Urinary bladder (tissue), 4 donors: ENCODE data around the gene PTPRN2. TPM values are rescaled to one million over a fixed set of nuclear protein-coding genes. Genes with fewer than 3 reads are reported as not detected.
"Not testable (repeated sequence)": the region's sequence is repeated elsewhere in the genome, so short reads cannot be mapped to it uniquely, and the experiment has no call there.

Experiments
- DNase-seq: peaks from one replicate; pipeline ENCODE4 v3.0.0-alpha.2; 2015; ENCODE audit errors: extremely low spot score
- H3K27ac ChIP-seq: one replicate; pipeline ENCODE4 v1.5.1; 2013; ENCODE audit warnings: low read depth, mild to moderate bottlenecking, moderate library complexity
- H3K36me3 ChIP-seq: one replicate; pipeline ENCODE4 v1.6.1; 2013; ENCODE audit warnings: mild to moderate bottlenecking, moderate library complexity; ENCODE audit not compliant: insufficient read depth
- H3K4me1 ChIP-seq: one replicate; pipeline ENCODE4 v1.6.1; 2013; ENCODE audit warnings: mild to moderate bottlenecking, moderate library complexity; ENCODE audit not compliant: insufficient read depth
- H3K4me3 ChIP-seq: one replicate; pipeline ENCODE4 v1.5.1; 2013; ENCODE audit warnings: low read depth, low read length
- WGBS: extraction: QIAGEN DNeasy Blood & Tissue Kit; methylation state at CpG from one replicate; pipeline ENCODE4 v1.1.7; 2013; 5-methylcytosine and 5-hydroxymethylcytosine counted together
- polyA plus RNA-seq: library from polyadenylated mRNA; stranded (reverse); fragments of 200-250 nt; gene quantifications from one replicate; pipeline ENCODE4 v1.2.3, GENCODE V29; 2013
- total RNA-seq: library from RNA; depleted of rRNA; stranded (reverse); fragments of >200 nt; gene quantifications from one replicate; pipeline ENCODE4 v1.2.3, GENCODE V29; 2014
- donor health status: healthy with polysubstance abuse.
- donor health status: healthy.

The PTPRN2 gene
- total and polyA plus RNA-seq, 2 donors = 2.8 to 4.4 TPM

DNA sequence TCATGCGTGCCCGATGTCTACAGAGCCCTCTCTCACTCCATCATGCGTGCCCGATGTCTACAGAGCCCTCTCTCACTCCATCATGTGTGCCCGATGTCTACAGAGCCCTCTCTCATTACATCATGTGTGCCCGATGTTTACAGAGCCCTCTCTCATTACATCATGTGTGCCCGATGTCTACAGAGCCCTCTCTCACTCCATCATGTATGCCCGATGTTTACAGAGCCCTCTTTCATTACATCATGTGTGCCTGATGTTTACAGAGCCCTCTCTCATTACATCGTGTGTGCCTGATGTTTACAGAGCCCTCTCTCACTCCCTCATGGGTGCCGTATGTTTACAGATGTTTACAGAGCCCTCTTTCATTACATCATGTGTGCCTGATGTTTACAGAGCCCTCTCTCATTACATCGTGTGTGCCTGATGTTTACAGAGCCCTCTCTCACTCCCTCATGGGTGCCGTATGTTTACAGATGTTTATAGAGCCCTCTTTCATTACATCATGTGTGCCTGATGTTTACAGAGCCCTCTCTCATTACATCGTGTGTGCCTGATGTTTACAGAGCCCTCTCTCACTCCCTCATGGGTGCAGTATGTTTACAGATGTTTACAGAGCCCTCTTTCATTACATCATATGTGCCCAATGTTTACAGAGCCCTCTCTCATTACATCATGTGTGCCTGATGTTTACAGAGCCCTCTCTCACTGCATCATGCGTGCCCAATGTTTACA is 739.7 kb downstream of the PTPRN2 start:
- not testable (repeated sequence) for H3K4me3 ChIP-seq, H3K27ac ChIP-seq, DNase-seq, H3K36me3 ChIP-seq, H3K4me1 ChIP-seq
- 71% methylated on average over 14 of the region's 14 CpGs for WGBS

DNA sequence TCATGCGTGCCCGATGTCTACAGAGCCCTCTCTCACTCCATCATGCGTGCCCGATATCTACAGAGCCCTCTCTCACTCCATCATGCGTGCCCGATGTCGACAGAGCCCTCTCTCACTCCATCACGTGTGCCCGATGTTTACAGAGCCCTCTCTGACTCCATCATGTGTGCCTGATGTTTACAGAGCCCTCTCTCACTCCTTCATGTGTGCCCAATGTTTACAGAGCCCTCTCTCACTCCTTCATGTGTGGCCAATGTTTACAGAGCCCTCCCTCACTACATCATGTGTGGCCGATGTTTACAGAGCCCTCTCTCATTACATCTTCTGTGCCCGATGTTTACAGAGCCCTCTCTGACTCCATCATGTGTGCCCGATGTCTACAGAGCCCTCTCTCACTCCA is 740.9 kb downstream of the PTPRN2 start:
- not testable (repeated sequence) for H3K4me3 ChIP-seq, H3K4me1 ChIP-seq, H3K36me3 ChIP-seq, DNase-seq, H3K27ac ChIP-seq
- 86% methylated on average over 12 of the region's 12 CpGs for WGBS

DNA sequence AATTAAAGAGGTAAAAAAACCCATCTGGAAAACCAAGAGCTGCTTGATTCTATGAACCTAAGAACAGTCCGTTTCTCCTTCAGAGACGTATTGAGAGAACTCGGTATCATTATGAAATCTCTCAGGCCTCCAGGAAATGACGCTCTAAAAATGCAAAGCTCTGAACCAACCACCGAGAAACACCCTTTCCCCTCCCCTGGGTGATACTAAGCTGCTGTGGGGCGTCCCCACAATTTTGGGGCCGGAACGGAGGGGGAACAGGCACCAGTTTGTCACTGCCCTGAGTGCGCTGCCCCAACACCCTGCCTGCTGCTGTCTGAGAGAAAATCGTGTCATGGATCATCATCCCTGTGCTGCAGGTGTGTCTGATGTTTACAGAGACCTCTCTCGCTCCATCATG is 741.4 kb downstream of the PTPRN2 start:
- H3K36me3 ChIP-seq = no peaks in the 10 kb centered on the region
- no peak overlapping the region for H3K27ac ChIP-seq
- H3K4me3 ChIP-seq = no peak overlapping the region
- WGBS = 72% methylated on average over 11 of the region's 11 CpGs
- H3K4me1 ChIP-seq = no peaks in the 10 kb centered on the region
- no peak for DNase-seq

GRCh38 chr7:157845203-157845835 is 742.3 kb downstream of the PTPRN2 start:
- no peak overlapping the region for H3K4me3 ChIP-seq
- no peak for DNase-seq
- WGBS = 92% methylated on average over 21 of the region's 21 CpGs
- H3K27ac ChIP-seq = no peak overlapping the region
- no peaks in the 10 kb centered on the region for H3K4me1 ChIP-seq
- no peaks in the 10 kb centered on the region for H3K36me3 ChIP-seq

GRCh38 chr7:157844611-157845010 is 743.0 kb downstream of the PTPRN2 start:
- Histone ChIP-seq H3K4me3 (no peak overlapping the region), H3K4me1 (no peaks in the 10 kb centered on the region), H3K36me3 (no peaks in the 10 kb centered on the region), H3K27ac (no peak overlapping the region)
- DNase-seq = no peak
- WGBS = 88% methylated on average over 17 of the region's 17 CpGs

DNA sequence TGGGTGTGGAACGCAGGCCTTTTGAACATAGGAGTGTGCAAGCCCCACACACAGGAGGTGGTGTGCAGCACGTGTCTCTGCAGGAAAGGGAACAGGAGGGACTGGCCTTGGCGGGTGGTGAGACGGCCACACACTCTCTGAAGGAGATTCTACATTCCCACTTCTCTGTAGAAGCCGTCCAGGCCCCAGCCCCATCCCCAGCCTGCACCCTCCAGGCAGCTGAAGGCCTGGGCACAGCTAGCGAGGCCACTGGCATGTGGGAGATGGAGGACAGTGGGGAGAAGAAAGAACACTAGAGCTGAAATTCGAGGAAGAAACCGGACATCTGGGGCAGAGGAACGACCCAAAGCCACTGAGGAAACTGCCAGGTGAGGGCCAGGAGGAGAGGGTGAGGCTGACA is 743.5 kb downstream of the PTPRN2 start:
- Histone ChIP-seq H3K4me3 (no peak overlapping the region), H3K36me3 (no peaks in the 10 kb centered on the region), H3K27ac (no peak overlapping the region), H3K4me1 (no peaks in the 10 kb centered on the region)
- 81% methylated on average over 9 of the region's 9 CpGs for WGBS
- DNase-seq = no peak

DNA sequence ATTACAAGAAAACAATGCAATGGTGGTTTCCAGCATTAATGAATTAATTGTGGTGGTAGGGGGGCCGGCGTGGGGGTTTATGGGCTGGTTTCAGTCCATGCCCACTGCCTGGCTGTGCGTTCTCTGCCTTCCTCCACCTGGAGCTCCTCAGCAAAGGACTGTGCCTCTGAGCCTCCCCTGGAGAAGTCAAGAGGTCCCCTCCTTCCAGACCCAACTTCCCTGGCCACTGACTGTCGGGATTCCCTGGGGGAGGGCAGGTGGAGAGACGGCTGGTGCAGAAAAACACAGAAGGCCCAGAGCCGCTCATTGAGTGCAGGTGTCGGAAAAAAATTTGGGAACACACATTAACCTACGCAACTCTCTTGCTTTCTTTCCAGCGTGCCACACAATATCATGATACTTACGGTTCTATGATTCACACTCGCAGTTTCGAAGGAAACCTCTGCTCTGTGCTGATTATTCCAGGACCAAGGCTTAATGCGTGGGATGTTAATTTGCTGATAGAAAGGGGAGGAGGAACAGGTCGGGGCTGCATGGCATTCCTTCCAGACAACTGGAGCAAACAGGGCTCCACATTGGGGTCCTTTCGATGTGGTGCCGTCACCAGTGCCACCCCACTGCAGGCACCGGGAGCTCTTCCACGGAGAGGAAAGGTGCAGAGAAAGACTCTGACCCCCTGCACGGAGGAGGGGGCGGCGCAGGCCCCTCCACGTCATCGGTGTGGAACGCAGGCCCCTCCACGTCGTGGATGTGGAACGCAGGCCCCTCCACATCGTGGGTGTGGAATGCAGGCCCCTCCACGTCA is 744.1 kb downstream of the PTPRN2 start:
- Histone ChIP-seq H3K4me1 (no peaks in the 10 kb centered on the region), H3K36me3 (no peaks in the 10 kb centered on the region), H3K27ac (no peak overlapping the region), H3K4me3 (no peak overlapping the region)
- no peak for DNase-seq
- 85% methylated on average over 29 of the region's 29 CpGs for WGBS

DNA sequence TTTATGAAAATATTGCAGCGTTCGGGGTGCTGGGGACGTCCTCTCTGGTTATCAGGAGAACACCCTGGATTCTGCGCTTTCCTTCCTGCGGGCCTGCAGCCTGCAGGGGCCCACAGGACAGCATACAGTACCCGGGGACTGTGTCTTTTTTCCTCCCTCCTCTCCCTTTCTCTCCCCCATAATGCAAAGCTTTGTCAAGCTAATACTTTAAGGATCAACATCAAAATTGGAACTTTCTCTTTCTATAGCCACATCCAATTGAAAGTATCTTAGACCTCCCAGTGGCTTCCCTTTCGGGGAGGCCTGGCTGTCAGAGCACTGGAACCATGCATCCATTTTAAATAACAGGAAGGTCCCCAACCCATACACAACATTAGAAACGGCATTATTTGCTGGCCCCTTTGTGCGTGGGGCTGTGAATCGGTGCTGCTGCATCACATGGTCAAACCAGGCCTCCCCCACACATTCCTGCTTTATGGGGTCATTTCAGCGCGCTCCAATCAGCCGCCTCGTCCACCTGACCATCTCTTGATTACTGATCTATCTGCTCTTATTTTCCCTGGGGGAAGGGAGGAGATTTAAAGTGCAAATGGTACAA is 745.8 kb downstream of the PTPRN2 start:
- no peak overlapping the region for H3K27ac ChIP-seq
- no peaks in the 10 kb centered on the region for H3K4me1 ChIP-seq
- no peaks in the 10 kb centered on the region for H3K36me3 ChIP-seq
- 63% methylated on average over 14 of the region's 14 CpGs for WGBS
- no peak for DNase-seq
- H3K4me3 ChIP-seq = no peak overlapping the region

GRCh38 chr7:157840914-157841772 is 746.5 kb downstream of the PTPRN2 start:
- DNase-seq = no peak
- Histone ChIP-seq H3K4me1 (no peaks in the 10 kb centered on the region), H3K27ac (no peak overlapping the region), H3K4me3 (no peak overlapping the region), H3K36me3 (no peaks in the 10 kb centered on the region)
- 50% methylated on average over 25 of the region's 25 CpGs for WGBS

DNA sequence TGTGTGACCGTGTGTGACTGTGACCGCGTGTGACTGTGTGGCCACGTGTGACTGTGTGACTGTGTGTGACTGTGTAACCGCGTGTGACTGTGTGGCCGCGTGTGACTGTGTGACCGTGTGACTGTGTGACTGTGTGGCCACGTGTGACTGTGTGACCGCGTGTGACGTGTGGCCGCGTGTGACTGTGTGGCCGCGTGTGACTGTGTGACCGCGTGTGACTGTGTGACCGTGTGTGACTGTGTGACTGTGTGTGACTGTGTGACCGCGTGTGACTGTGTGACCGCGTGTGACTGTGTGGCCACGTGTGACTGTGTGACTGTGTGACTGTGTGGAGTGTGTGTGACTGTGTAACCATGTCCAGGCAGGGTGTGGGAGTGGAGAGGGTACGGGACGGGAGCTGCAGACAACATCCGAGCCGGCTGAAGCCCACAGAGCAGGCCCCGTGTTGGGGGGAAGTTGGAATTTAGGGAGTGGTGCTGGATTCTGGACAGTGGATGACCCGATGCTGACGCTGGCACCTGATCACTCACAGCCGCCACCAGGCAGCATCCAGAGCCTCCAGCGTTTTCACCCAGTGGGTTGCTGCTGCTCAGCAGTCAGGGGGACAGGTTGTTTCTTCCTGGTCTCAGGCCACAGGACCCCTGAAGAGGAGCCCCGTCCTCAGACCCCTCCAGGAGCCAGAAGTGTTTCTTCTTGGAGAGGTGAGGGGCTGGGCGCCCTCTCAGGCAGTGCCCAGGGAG is 747.3 kb downstream of the PTPRN2 start:
- no peak for DNase-seq
- Histone ChIP-seq H3K4me1 (no peaks in the 10 kb centered on the region), H3K36me3 (no peaks in the 10 kb centered on the region), H3K4me3 (no peak overlapping the region), H3K27ac (no peak overlapping the region)
- WGBS = 91% methylated on average over 36 of the region's 36 CpGs

- Histone ChIP-seq H3K36me3 (no peaks in the 10 kb centered on the region), H3K4me3 (no peak overlapping the region), H3K4me1 (no peaks in the 10 kb centered on the region), H3K27ac (no peak overlapping the region)
- WGBS = 96% methylated on average over 9 of the region's 9 CpGs
- no peak for DNase-seq
Observed at GRCh38 chr7:157839672-157840167, 747.9 kb downstream of the PTPRN2 start.

GRCh38 chr7:157839226-157839625 is 748.4 kb downstream of the PTPRN2 start:
- no peaks in the 10 kb centered on the region for H3K36me3 ChIP-seq
- no peak overlapping the region for H3K4me3 ChIP-seq
- H3K27ac ChIP-seq = no peak overlapping the region
- DNase-seq = no peak
- 90% methylated on average over 2 of the region's 2 CpGs for WGBS
- no peaks in the 10 kb centered on the region for H3K4me1 ChIP-seq
